Gastroesophageal sphincter (tissue), 4 donors: Measurements from ENCODE around the gene KIZ. TPM values are rescaled to one million over a fixed set of nuclear protein-coding genes. Genes with fewer than 3 reads are reported as not detected.

Source experiments
- ATAC-seq: fragments of 150-250 bp; one replicate; pipeline ENCODE4 v1.9.1; 2016; ENCODE audit warnings: mild to moderate bottlenecking, moderate library complexity
- H3K27ac ChIP-seq, 4 donors: fragments of 200-600 bp; sonication (generic) in 3 of 4; 1 replicate in 3 of 4; 2 replicates in 1 of 4; pipeline ENCODE4 v1.5.1; 2016 to 2019
- H3K27me3 ChIP-seq: fragments of 200-600 bp; sonication (generic); one replicate; pipeline ENCODE4 v1.5.1; 2019
- H3K36me3 ChIP-seq, 2 donors: fragments of 200-600 bp; sonication (generic); one replicate each; pipeline ENCODE4 v1.5.1; 2019; ENCODE audit warnings: control low read depth in 1 of 2
- H3K4me1 ChIP-seq, 3 donors: fragments of 200-600 bp; sonication (generic); 1 replicate in 2 of 3; 2 replicates in 1 of 3; pipeline ENCODE4 v1.5.1; 2016 to 2019; ENCODE audit warnings: control low read depth in 2 of 3
- H3K4me3 ChIP-seq, 2 donors: fragments of 200-600 bp; sonication (generic); one replicate each; pipeline ENCODE4 v1.5.1; 2019; ENCODE audit warnings: mild to moderate bottlenecking in 1 of 2, moderate library complexity in 1 of 2
- H3K9me3 ChIP-seq, 3 donors: fragments of 200-600 bp; sonication (generic); one replicate each; pipeline ENCODE4 v1.5.1; 2017 to 2019; ENCODE audit warnings: control low read depth in 2 of 3
- CTCF ChIP-seq, 4 experiments: fragments of 200-600 bp in 2 of 4; fragments of 450-650 bp in 2 of 4; sonication (generic) in 1 of 4; IDR thresholded peaks; one replicate each; pipeline ENCODE4 v1.5.1; 2017 to 2019; ENCODE audit warnings: antibody characterized with exemption in 4 of 4, mild to moderate bottlenecking in 2 of 4, moderate library complexity in 2 of 4
- EP300 ChIP-seq: sonication (generic); formaldehyde crosslinking; IDR thresholded peaks from one replicate; pipeline ENCODE4 v1.6.1; 2017; ENCODE audit warnings: antibody characterized with exemption, mild to moderate bottlenecking
- POLR2A ChIP-seq, 2 donors: fragments of 450-650 bp; IDR thresholded peaks; one replicate each; pipeline ENCODE4 v1.6.1; 2017; ENCODE audit warnings: antibody characterized with exemption in 2 of 2, mild to moderate bottlenecking in 2 of 2, moderate library complexity in 1 of 2
- POLR2AphosphoS5 ChIP-seq: sonication (generic); formaldehyde crosslinking; IDR thresholded peaks from one replicate; pipeline ENCODE4 v1.6.1; 2017; ENCODE audit warnings: antibody characterized with exemption
- WGBS, 2 donors: methylation state at CpG; one replicate each; pipeline ENCODE4 v1.1.5; 2018; ENCODE audit warnings: low coverage in 1 of 2; 5-methylcytosine and 5-hydroxymethylcytosine counted together
- total RNA-seq, 4 donors: library from RNA; depleted of rRNA; stranded (reverse); fragments of >200 nt; gene quantifications; one replicate each; pipeline ENCODE4 v1.1.0, GENCODE V29; 2016

Gene KIZ
- total RNA-seq, 4 donors from 2014 or later = 19.9 to 31.0 (median 30.6) TPM

GRCh38 chr20:21269772-21270171 is 143.9 kb downstream of the KIZ start:
- ATAC-seq = no peak
- TF ChIP-seq CTCF (IDR thresholded peaks at IDR 0.05) (no peak), POLR2AphosphoS5 (no peak), EP300 (no peak), POLR2A (IDR thresholded peaks at IDR 0.05) (no peak)
- no peaks in the 10 kb centered on the region for H3K36me3 ChIP-seq
- H3K27ac ChIP-seq = no peak overlapping the region
- H3K4me3 ChIP-seq = no peak overlapping the region
- H3K4me1 ChIP-seq = no peaks in the 10 kb centered on the region
- peaks cover 7% of the 10 kb centered on the region for H3K27me3 ChIP-seq
- 74 to 75% methylated on average over 2 of the region's 2 CpGs for WGBS, 2 donors
- H3K9me3 ChIP-seq = peaks cover 0 to 27% (median 0%) of the 10 kb centered on the region in 3 donors

DNA sequence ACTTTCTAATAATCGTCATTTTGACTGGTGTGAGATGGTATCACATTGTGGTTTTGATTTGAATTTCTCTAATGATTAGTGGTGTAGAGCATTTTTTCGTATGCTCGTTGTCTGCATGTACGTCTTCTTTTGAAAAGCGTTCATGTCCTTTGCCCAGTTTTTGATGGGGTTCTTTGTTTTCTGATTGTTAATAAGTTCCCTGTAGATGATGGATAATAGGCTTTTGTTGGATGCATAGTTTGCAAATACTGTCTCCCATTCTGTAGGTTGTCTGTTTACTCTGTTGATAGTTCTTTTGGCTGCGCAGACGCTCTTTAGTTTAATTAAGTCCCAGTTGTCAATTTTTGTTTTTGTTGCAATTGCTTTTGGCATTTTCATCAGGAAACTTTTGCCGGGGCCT is 144.9 kb downstream of the KIZ start:
- WGBS, 2 donors = 78 to 84% methylated on average over 5 to 8 of the region's 8 CpGs
- Histone ChIP-seq H3K4me3 (no peak overlapping the region), H3K36me3 (no peaks in the 10 kb centered on the region), H3K9me3 (peaks cover 0 to 26% (median 0%) of the 10 kb centered on the region in 3 donors), H3K27me3 (peaks cover 7% of the 10 kb centered on the region), H3K4me1 (no peaks in the 10 kb centered on the region), H3K27ac (no peak overlapping the region)
- no peak for TF ChIP-seq POLR2A (IDR thresholded peaks at IDR 0.05)
- TF ChIP-seq CTCF (IDR thresholded peaks at IDR 0.05) = no peak
- no peak for TF ChIP-seq EP300
- TF ChIP-seq POLR2AphosphoS5 = no peak
- ATAC-seq = no peak

GRCh38 chr20:21272279-21272678 is 146.4 kb downstream of the KIZ start:
- H3K9me3 ChIP-seq = peaks cover 0 to 11% (median 0%) of the 10 kb centered on the region in 3 donors
- TF ChIP-seq CTCF (IDR thresholded peaks at IDR 0.05) (no peak), POLR2A (IDR thresholded peaks at IDR 0.05) (no peak), POLR2AphosphoS5 (no peak), EP300 (no peak)
- no peaks in the 10 kb centered on the region for H3K4me1 ChIP-seq
- H3K4me3 ChIP-seq = no peak overlapping the region
- no peak overlapping the region for H3K27ac ChIP-seq
- no peaks in the 10 kb centered on the region for H3K36me3 ChIP-seq
- H3K27me3 ChIP-seq = peaks cover 7% of the 10 kb centered on the region
- ATAC-seq = no peak

GRCh38 chr20:21272679-21273078 is 146.8 kb downstream of the KIZ start:
- Histone ChIP-seq H3K36me3 (no peaks in the 10 kb centered on the region), H3K9me3 (peaks cover 0 to 9% (median 0%) of the 10 kb centered on the region in 3 donors), H3K4me3 (no peak overlapping the region), H3K27ac (no peak overlapping the region), H3K4me1 (no peaks in the 10 kb centered on the region), H3K27me3 (peaks cover 7% of the 10 kb centered on the region)
- ATAC-seq = no peak
- TF ChIP-seq POLR2A (IDR thresholded peaks at IDR 0.05) (no peak), POLR2AphosphoS5 (no peak), CTCF (IDR thresholded peaks at IDR 0.05) (no peak), EP300 (no peak)
- WGBS, 2 donors = 61 to 92% methylated on average over 1 to 2 of the region's 3 CpGs

GRCh38 chr20:21273755-21274386 is 148.0 kb downstream of the KIZ start:
- H3K4me3 ChIP-seq = no peak overlapping the region
- H3K4me1 ChIP-seq = no peaks in the 10 kb centered on the region
- 70 to 83% methylated on average over 4 to 8 of the region's 8 CpGs for WGBS, 2 donors

More at GRCh38 chr20:21273755-21274386, 148.0 kb downstream of the KIZ start:
- peaks cover 0 to 9% (median 0%) of the 10 kb centered on the region in 3 donors for H3K9me3 ChIP-seq
- peaks cover 7% of the 10 kb centered on the region for H3K27me3 ChIP-seq
- TF ChIP-seq POLR2A (IDR thresholded peaks at IDR 0.05) (no peak), CTCF (IDR thresholded peaks at IDR 0.05) (no peak), EP300 (no peak), POLR2AphosphoS5 (no peak)
- H3K27ac ChIP-seq = no peak overlapping the region
- no peaks in the 10 kb centered on the region for H3K36me3 ChIP-seq
- ATAC-seq = no peak
